ENCODE data around the gene AGXT.

Gene AGXT

DNA sequence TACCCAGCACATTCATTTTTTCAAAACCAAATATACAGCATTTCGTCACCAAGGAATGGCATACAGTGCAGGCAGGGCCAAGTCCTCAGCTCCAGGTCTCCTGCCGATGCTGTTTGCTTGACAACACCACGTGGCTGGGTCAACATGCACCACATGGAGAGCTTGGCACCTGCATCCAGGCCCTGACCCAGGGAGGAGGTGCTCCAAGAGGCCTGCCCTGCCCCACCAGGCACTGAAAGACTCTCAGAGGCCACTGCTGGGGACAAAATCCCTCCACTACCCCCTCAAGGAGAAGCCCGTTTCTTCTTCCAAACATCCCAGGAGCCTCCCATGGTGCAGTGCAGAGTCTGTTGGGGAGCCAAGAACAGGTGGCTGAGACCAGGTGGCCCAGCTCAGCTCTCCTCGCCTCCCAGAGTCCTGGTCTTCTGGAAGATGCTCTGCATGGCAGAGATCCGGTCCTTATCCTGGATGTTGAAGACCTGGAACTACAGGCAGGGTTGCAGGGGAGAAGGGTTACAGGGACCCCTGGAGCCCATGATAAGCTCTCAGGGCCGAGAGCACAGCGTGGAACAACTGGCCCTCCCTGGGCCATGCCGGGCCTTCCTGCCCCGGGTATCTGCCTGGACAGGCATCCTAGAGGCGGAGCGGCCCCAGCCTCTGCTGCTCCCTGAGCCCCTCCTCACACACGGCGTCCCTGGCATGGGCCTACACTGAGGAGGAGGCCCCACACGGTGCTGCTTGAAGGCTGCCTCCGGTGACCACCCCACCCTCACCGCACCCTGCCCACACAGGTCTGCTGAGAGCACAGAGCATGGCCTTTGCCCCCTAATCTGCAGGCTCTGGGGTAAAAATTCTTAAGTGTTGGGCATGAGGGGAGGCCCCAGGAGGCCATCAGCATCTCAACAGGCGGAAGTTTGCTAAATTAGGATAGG lies 18.3 kb downstream of the AGXT start:
- DNase-seq = no peak

DNA sequence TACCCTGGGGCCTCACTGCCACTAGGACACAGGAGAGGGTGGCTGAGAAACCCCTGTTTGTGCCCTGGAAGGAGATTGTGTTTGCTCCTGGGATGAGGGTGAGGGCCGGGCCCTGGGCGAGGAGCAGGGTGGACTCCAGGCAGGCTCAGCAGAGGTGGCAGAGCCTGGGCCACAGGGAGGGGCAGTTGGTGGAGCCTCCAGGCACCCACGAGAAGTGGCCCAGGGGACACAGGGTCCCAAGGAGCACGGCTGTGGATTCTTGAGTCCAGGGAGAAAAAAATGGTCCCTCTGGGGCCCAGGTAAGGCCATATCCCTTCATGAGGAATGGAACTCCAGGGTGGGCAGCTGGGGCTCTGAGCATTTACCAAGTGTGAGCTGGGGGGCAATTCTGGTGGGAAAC lies 19.0 kb downstream of the AGXT start:
- no peak for DNase-seq

GRCh38 chr2:240888130-240888889 lies 19.7 kb downstream of the AGXT start:
- no peak for DNase-seq

DNA sequence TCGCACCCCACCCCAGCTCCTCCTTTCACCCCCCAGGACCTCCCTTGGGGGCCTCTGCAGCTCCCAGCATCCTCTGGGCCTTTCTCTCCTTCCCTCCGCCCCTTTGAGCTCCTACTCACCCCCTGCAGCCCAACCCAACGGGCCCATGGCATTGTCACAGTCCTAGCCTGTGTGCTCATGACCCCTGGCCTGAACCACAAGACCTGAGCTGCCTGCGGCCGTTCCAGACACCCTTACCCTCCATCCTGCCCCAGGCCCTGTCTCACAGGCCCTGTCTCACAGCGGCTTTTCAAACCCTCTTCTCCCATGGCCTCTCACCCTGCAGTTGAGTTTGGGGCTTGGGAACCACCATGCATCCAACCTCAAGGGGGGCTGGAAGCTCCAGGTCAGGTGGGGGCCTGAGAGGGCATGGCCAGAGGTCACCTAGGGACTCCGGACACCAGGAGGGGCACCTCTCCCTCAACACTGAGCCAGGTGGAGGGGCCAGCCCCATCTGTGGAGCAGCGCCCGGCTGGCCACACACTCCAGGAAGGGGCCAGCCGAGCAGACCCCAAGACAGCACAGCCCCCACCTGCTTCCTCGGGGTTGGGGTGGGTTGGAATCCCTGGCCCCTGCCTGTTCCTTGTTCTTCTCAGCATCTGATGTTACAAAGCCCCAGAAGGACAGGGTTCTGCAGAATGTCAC lies 20.4 kb downstream of the AGXT start:
- DNase-seq = no peak

DNA sequence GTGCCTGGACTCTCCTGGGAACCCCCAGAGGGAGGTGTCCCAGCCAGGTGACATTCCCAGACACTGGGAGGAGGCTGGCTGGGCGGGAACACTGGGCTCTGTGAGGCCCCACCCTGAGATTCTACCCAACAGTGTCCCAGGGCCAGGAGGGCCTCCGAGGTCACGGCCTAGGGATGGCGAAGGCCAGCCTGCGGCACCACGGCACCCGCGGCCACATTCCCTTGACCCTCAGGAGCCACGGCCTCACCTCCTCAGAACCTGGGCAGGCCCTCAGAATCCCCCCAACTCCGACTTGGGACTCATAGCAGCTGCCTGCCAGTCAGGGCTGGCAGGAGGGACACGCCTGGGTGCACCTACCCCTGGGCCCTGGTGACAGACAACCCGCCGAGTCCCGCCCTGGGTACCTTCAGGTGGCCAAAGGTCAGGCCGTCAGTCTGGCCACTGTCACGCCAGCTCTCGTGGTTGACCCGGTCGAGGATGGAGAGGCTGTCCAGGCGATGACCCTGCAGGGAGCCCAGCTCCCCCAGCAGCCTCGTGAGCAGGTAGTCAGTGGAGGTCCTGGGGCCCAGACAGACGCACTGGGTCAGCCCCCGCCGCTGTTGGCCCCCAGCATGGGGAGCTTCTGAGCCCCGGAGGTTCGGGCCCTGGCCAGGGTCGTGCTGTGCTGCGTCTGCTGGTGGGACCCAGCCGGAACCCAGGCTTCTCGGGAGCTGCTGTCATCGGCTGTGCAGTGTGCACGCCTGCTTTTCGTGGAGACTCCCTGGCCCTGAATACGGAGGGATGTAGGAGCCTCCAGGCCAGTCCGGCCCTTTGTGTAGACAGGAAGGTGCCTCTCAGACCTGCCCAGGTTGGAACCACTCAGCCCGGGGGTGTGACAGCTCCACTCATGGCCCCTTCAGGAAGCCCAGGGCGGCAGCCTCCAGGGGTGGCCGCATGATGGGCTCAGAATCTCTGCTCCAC lies 21.3 kb downstream of the AGXT start:
- no peak for DNase-seq

GRCh38 chr2:240890691-240891090 lies 22.1 kb downstream of the AGXT start:
- DNase-seq = no peak

- DNase-seq = no peak
Measured at GRCh38 chr2:240891492-240892340, 23.1 kb downstream of the AGXT start.

GRCh38 chr2:240892356-240892755 lies 23.7 kb downstream of the AGXT start:
- DNase-seq = no peak

DNA sequence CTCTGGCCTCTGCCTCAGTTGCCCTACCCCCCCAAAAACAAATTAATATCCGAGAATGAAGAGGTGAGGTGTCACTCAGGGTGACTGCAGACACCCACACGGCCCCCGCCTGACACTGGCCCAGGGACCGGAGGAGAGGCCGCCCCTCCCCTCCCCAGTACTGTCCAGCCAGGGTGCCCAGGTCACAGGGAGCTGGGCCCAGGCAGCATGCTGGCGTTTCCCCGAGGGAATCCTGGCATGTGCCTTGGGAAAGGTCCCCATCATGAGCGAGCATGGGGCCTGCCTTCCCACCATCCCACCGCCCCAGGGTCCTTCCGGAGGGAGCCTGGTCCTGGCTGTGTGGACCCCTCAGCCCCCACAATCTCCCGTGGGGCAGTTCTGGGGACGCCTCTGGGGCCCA lies 24.3 kb downstream of the AGXT start:
- DNase-seq = no peak

DNA sequence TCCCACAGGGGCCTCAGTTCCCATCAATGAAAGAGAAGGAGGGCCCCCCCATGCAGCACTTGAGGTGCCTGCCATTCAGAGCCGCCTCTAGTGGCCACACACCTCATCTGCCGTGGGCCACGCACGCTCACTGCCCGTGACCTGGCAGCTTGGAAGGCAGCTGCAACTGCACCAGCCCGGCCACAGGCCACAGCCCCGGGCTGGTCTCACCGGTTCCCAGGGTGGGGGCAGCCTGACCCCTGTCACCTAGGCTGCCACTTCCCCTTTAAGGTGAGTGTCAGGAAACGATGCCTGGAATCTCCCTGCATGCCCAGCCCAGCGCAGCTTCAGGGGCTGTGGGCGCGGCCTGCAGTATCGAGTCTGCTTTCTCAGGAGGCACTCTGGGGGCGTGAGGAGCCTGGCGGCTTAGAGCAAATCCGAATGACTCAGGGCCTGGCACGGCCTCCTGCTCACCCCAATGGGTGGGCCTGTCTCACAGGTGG lies 24.8 kb downstream of the AGXT start:
- no peak for DNase-seq

DNA sequence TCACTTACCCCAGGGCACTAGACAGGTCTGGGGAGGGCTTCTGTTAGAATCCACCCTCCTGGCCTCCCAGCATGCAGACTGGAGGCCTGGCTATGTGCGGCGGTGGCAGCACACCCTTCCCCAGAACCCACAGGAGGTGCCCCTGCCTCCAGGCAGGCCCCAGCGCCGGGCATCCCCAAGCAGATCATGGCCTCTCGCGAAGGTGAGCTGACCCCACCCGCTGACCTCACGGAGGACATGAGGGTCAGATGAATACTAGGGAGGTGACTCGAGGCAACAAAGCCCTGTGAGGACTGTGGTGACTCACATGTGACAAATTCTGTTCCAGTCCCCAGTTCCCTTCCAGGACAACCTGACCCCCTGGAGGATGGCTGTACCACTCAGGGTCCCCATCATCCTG lies 25.4 kb downstream of the AGXT start:
- no peak for DNase-seq

DNA sequence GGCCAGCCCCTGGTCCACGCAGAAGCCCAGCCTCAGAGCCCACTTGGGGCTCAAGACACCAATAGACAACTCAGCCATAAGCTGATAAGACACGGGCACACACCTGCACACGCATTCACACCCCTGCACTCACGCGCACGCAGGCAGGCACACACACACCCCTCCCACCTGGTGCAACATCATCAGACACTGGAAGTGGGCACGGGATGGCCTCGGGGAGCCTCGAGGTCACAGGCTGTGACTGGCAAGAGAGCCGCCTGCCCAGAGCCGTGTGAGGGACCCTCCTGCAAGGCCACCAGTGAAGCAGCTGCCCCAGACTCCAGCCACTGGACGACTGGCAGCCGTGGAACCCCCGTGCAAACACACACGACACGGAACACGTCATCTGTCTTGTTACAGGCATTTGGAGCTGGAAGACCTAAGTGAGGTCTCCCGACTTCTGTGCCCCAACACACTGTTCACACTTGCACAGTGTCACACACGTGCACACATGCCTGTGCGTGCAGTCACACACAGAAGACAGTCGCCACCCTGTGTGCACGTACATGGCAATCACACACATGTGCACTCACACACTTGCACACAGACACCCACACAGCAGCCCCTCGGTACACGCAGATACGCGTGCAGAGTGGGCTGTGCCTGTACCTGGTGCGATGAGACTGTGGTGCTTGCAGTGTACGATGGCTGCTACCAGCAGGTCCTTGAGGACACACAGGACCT lies 26.4 kb downstream of the AGXT start:
- no peak for DNase-seq

DNA sequence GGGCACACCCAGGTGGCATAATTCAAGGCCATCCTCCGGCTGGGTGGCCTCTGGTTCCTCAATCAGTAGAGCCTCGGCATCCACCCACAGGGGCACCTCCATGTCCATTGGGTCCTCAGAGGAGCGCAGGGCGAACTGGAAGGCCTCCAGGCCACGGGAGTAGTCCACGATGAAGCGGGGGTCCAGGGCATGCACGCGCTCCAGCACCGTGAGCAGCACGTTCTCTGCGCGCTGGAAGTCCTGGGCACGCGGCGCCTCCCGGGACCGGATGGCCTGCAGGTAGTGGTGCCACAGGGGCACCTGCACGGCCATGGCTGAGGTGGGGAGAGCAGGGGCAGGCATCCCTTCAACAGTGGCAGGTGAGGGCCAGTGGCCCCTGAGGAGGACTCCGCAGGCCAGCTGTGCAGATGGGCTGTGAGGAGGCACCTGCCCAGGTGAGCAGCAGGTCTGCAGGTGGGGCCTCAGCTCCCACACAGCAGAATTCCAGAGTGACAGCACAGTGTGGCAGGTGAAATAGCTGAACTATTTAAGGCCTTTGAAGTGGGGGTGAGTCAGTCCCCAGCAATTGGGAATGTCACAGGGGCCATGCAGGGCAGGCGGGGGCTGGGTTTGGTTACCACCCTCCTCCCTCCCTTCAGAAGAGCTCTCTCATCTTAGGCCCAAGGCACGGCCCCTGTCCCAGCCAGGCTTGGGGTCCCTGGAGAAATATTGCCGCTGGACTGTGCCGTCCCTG lies 27.2 kb downstream of the AGXT start, which contains the start of gene MAB21L4:
Gene MAB21L4 (minus strand): TSS at position 501 of the 733 bp plus-strand sequence. CDS start 159 bp downstream, at position 342.
- no peak for DNase-seq

GRCh38 chr2:240896394-240896793 lies 27.8 kb downstream of the AGXT start:
- DNase-seq = no peak

DNA sequence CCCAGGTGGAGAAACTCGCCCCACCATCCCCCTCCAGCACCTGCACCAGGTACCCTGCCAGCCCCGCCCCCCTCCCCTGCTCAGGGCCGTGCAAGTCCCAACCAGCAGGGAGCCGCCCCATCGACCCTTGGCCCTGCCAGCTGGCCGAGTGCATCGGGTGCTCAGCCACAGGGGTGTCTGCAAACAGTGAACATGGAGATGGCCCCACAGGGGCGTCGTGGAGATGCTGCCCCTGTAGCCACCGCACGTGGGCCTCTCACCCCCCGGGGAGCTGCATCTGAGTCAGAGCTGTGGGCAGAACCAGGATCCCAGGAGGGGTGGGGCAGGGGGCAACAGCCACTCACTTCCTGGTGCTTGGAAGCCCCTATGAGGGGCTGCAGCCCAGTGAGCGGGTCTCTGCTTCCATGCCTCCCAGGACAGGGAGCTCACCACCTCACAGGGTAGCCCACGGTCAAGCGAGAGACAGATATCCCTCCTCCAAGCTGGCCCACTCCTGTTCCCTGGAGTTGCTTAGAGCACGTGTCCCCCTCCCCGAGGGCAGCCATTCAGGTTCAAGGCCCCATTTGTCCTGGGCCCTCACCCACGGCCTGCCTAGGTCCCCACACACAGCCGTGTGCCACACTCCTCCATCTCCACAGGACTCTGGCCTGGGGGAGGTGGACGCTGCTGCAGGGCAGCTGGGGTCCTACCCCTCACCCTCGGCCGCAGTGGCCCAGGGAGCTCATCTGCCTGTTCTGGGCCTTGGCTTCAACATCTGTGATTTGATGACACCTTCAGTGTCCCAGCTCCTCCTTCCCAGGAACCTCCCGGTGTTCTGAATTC lies 28.5 kb downstream of the AGXT start:
- no peak for DNase-seq

GRCh38 chr2:240898108-240898730 lies 29.6 kb downstream of the AGXT start:
- no peak for DNase-seq

GRCh38 chr2:240898731-240899467 lies 30.3 kb downstream of the AGXT start:
- DNase-seq = no peak
